GM19240 (cell line): ENCODE measurements around the gene VPS4A.

Experiments
- DNase-seq: peaks from one replicate; pipeline ENCODE4 v3.0.0; 2011; ENCODE audit warnings: low spot score; ENCODE audit not compliant: insufficient read length

Gene VPS4A

DNA sequence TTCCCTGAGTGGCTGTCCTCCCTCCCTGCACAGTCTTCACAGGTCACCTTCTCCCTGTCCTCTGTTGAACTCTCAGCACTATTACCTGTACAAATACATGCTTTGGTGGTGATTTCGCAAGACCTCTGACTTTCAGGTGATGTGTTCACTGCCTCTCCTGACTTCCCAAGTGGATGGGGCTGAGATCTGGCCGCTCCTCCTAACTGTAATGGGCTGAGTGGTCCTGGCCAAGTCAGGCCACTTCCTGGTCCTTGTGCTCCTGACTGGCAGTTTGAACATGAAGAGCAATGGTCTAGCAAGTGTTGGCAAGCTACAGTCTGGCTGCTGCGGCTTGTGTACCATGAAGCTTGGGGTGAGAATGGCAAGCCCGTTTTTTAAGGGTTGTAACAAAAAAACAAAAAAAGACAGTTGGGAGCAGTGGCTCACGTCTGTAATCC lies 52.1 kb downstream of the VPS4A start:
- DNase-seq, result no peak

- DNase-seq, result no peak
Observed at GRCh38 chr16:69364088-69364487, 52.9 kb downstream of the VPS4A start.

DNA sequence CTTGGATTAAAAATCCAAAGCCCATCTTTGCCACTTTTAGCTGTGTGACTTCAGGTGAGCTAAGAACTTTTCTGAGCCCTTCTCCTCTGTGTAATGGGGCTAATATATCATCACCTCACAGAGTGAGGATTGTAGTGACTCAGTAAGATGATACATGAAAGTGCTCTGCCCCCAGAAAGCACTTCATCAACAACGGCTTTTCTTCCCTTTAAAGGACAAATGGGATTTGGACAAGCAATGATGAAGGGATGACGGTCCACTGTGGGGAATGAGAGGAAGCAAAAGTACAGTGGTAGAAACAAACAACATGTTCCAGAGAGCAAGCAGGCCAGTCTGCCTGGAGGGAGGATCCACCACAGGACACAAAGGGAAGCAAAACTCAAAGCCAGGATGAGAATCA lies 54.8 kb downstream of the VPS4A start:
- no peak for DNase-seq

- no peak for DNase-seq
Observed at GRCh38 chr16:69366431-69366830, 55.3 kb downstream of the VPS4A start.

GRCh38 chr16:69367980-69368379 lies 56.8 kb downstream of the VPS4A start:
- no peak for DNase-seq

DNA sequence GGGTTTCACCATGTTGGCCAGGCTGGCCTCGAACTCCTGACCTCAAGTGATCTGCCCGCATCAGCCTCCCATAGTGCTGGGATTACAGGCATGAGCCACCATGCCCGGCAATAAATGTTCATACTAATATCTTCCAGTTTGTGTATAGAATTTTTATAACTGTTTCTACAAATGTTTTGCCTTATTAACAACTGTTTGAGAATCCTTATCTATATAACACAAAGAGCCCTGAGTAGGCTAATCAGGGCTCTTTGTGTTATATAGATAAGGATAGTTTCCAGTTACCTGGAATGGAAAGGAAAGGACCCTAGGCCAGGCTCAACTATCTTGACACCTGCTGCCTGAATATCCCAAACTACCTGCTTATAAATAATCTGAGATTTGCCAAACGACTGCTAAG lies 57.7 kb downstream of the VPS4A start:
- DNase-seq, result no peak

DNA sequence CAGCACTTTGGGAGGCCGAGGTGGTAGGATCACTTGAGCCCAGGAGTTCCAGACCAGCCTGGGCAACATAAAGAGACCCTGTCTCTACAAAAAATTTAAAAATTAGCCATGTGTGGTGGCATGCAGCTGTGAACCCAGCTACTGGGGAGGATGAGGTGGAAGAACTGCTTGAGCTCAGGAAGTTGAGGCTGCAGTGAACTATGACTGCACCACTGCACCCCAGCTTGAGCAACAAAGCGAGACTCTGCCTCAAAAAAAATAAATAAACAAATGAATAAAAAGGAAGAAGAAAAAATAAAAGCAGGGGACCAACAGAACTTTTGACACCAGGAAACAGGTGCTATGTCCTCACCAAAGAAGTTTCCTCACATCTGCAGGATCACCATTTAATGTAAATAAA lies 60.4 kb downstream of the VPS4A start:
- DNase-seq, result no peak

- no peak for DNase-seq
Observed at GRCh38 chr16:69373019-69373418, 61.9 kb downstream of the VPS4A start.
